Keratinocyte (primary cell): ENCODE measurements around the gene SLC37A1. TPM values are rescaled to one million over a fixed set of nuclear protein-coding genes. Genes with fewer than 3 reads are reported as not detected.

Experiments
- DNase-seq: peaks from one replicate; pipeline ENCODE4 v3.0.0-alpha.2; 2011; ENCODE audit warnings: low read depth, missing footprints, low spot score
- FAIRE-seq: peaks from 2 replicates; lab custom pipeline; 2011; peaks lifted over from hg19 to GRCh38; lab: Jason Lieb, UNC
- H2AFZ ChIP-seq: 2 replicates; pipeline ENCODE4 v1.6.0; 2012; ENCODE audit warnings: low read length, control low read depth, inconsistent platforms; ENCODE audit not compliant: control insufficient read depth
- H3K27ac ChIP-seq: 2 replicates; pipeline ENCODE4 v1.5.1; 2011; ENCODE audit warnings: low read length; ENCODE audit not compliant: control insufficient read depth, insufficient read depth
- H3K27me3 ChIP-seq: 3 replicates; pipeline ENCODE4 v1.6.0; 2011; ENCODE audit warnings: low read length; ENCODE audit not compliant: control insufficient read depth, insufficient read depth; ENCODE audit errors: extremely low read depth
- H3K36me3 ChIP-seq, 2 experiments: 2 replicates in 1 of 2; 3 replicates in 1 of 2; pipeline ENCODE4 v1.5.1; 2011; ENCODE audit warnings: low read length in 2 of 2, mild to moderate bottlenecking in 1 of 2; ENCODE audit not compliant: control insufficient read depth in 2 of 2, insufficient read depth in 2 of 2; ENCODE audit errors: extremely low read depth in 1 of 2
- H3K4me1 ChIP-seq: 3 replicates; pipeline ENCODE4 v1.5.1; 2011; ENCODE audit warnings: low read length; ENCODE audit not compliant: control insufficient read depth, insufficient read depth; ENCODE audit errors: extremely low read depth
- H3K4me2 ChIP-seq: 3 replicates; pipeline ENCODE4 v1.6.0; 2011; ENCODE audit warnings: low read depth, low read length; ENCODE audit not compliant: control insufficient read depth, insufficient read depth; ENCODE audit errors: extremely low read depth
- H3K4me3 ChIP-seq, 3 experiments: fragments of 200-600 bp in 1 of 3; sonication (generic) in 1 of 3; 2 replicates in 2 of 3; 3 replicates in 1 of 3; pipeline ENCODE4 v1.5.1; 2011 to 2016; ENCODE audit warnings: low read length in 3 of 3, mild to moderate bottlenecking in 3 of 3, control low read depth in 2 of 3, inconsistent platforms in 1 of 3, low read depth in 1 of 3, mixed read lengths in 1 of 3, mixed run types in 1 of 3, moderate library complexity in 1 of 3; ENCODE audit not compliant: control insufficient read depth in 2 of 3, insufficient read depth in 2 of 3; ENCODE audit errors: extremely low read depth in 1 of 3
- H3K79me2 ChIP-seq: 2 replicates; pipeline ENCODE4 v1.6.0; 2012; ENCODE audit warnings: low read length; ENCODE audit not compliant: control insufficient read depth, insufficient read depth
- H3K9ac ChIP-seq: 3 replicates; pipeline ENCODE4 v1.6.0; 2011; ENCODE audit warnings: low read length; ENCODE audit not compliant: control insufficient read depth, insufficient read depth; ENCODE audit errors: extremely low read depth
- H3K9me1 ChIP-seq: 3 replicates; pipeline ENCODE4 v1.6.0; 2011; ENCODE audit warnings: low read length; ENCODE audit not compliant: control insufficient read depth, insufficient read depth; ENCODE audit errors: extremely low read depth
- H3K9me3 ChIP-seq: 2 replicates; pipeline ENCODE4 v1.5.1; 2012; ENCODE audit warnings: low read depth, low read length; ENCODE audit not compliant: control insufficient read depth
- H4K20me1 ChIP-seq: 3 replicates; pipeline ENCODE4 v1.6.0; 2011; ENCODE audit warnings: low read length; ENCODE audit not compliant: control insufficient read depth, insufficient read depth; ENCODE audit errors: extremely low read depth
- EZH2 ChIP-seq: IDR thresholded peaks from one replicate; pipeline ENCODE4 v1.6.1; 2012; ENCODE audit warnings: inconsistent platforms, mild to moderate bottlenecking, low read length, moderate library complexity
- dilution Hi-C: fragments of 300-500 bp; cut with MboI; formaldehyde crosslinking; loops from one replicate; pipeline ENCODE4 v1.7.0; 2020; ENCODE audit warnings: low sequenced_read_pairs; ENCODE audit not compliant: extremely low pct_ligation_motif_present
- polyA plus RNA-seq, 5 experiments: library from polyadenylated mRNA; depleted of rRNA in 3 of 5; stranded (reverse) in 3 of 5; stranded (forward) in 1 of 5; unstranded in 1 of 5; fragments of >200 nt; gene quantifications; 1 replicate in 1 of 5; 2 replicates in 3 of 5; 3 replicates in 1 of 5; pipeline versions ENCODE4 v1.2.1 to v1.2.3, GENCODE V29; 2011 to 2012; ENCODE audit warnings: missing spikeins in 2 of 5, low read depth in 1 of 5, low replicate concordance in 1 of 5
- TF ChIP-seq, protein P1 (sequence below), 3 experiments: IDR thresholded peaks in 1 of 3; conservative IDR thresholded peaks in 1 of 3; optimal IDR thresholded peaks in 1 of 3; 2 replicates in 2 of 3; 3 replicates in 1 of 3; pipeline versions ENCODE3 to v1.5.1; 2011; ENCODE audit warnings: low read length in 3 of 3, mild to moderate bottlenecking in 3 of 3, moderate library complexity in 2 of 3, control low read depth in 1 of 3, inconsistent platforms in 1 of 3; ENCODE audit not compliant: insufficient read depth in 2 of 3; ENCODE audit errors: extremely low read depth in 1 of 3

SLC37A1 gene
- polyA plus RNA-seq, 1 donor (not counting 4 experiments of a cell fraction or from before 2014, with no cell fraction given) = 4.1 TPM

- H3K9me1 ChIP-seq = no peaks in the 10 kb centered on the region
- H3K4me3 ChIP-seq = no peak overlapping the region
- H3K9me3 ChIP-seq = no peaks in the 10 kb centered on the region
- DNase-seq (no peak), FAIRE-seq (no peak)
- H4K20me1 ChIP-seq = no peaks in the 10 kb centered on the region
- TF ChIP-seq, protein P1, sequence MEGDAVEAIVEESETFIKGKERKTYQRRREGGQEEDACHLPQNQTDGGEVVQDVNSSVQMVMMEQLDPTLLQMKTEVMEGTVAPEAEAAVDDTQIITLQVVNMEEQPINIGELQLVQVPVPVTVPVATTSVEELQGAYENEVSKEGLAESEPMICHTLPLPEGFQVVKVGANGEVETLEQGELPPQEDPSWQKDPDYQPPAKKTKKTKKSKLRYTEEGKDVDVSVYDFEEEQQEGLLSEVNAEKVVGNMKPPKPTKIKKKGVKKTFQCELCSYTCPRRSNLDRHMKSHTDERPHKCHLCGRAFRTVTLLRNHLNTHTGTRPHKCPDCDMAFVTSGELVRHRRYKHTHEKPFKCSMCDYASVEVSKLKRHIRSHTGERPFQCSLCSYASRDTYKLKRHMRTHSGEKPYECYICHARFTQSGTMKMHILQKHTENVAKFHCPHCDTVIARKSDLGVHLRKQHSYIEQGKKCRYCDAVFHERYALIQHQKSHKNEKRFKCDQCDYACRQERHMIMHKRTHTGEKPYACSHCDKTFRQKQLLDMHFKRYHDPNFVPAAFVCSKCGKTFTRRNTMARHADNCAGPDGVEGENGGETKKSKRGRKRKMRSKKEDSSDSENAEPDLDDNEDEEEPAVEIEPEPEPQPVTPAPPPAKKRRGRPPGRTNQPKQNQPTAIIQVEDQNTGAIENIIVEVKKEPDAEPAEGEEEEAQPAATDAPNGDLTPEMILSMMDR (optimal IDR thresholded peaks at IDR 0.05 in 1 of 3, IDR thresholded peaks at IDR 0.05 in 1 of 3, conservative IDR thresholded peaks at IDR 0.05 in 1 of 3; ENCODE audit: extremely low read depth in 1 of 3, insufficient read depth in 2 of 3, low read length in 3 of 3) = no peak
- no peak for TF ChIP-seq EZH2
- H3K79me2 ChIP-seq = no peaks in the 10 kb centered on the region
- H3K9ac ChIP-seq = no peak overlapping the region
- dilution Hi-C loops = no loop called here
- peaks cover 5% of the 10 kb centered on the region for H3K4me1 ChIP-seq
- H3K36me3 ChIP-seq = peaks cover 8 to 11% of the 10 kb centered on the region in 2 experiments
- H3K4me2 ChIP-seq = no peak overlapping the region
- no peak overlapping the region for H2AFZ ChIP-seq
- H3K27me3 ChIP-seq = no peaks in the 10 kb centered on the region
- no peak overlapping the region for H3K27ac ChIP-seq
Measured at GRCh38 chr21:42523211-42523610, 9.6 kb downstream of the SLC37A1 start.

GRCh38 chr21:42523941-42524340 lies 10.3 kb downstream of the SLC37A1 start:
- peaks cover 4 to 5% of the 10 kb centered on the region in 2 experiments for H3K36me3 ChIP-seq
- H3K27ac ChIP-seq = no peak overlapping the region
- H3K9me3 ChIP-seq = no peaks in the 10 kb centered on the region
- H2AFZ ChIP-seq = no peak overlapping the region
- H3K4me1 ChIP-seq = peaks cover 5% of the 10 kb centered on the region
- FAIRE-seq (no peak), DNase-seq (no peak)
- no peak overlapping the region for H3K9ac ChIP-seq
- no peak overlapping the region for H3K4me3 ChIP-seq
- dilution Hi-C loops = no loop called here
- H3K9me1 ChIP-seq = no peaks in the 10 kb centered on the region
- H3K27me3 ChIP-seq = no peaks in the 10 kb centered on the region
- no peaks in the 10 kb centered on the region for H3K79me2 ChIP-seq
- no peaks in the 10 kb centered on the region for H4K20me1 ChIP-seq
- no peak for TF ChIP-seq EZH2
- TF ChIP-seq, protein P1 (optimal IDR thresholded peaks at IDR 0.05 in 1 of 3, IDR thresholded peaks at IDR 0.05 in 1 of 3, conservative IDR thresholded peaks at IDR 0.05 in 1 of 3; ENCODE audit: extremely low read depth in 1 of 3, insufficient read depth in 2 of 3, low read length in 3 of 3) = no peak
- H3K4me2 ChIP-seq = no peak overlapping the region
